NCI-H2029 (cell line): ENCODE measurements around the gene MRTFA.
A peak's percentile ranks its signal among the peaks of the same experiment; 100 is the strongest.
"Not testable (repeated sequence)": the region's sequence is repeated elsewhere in the genome, so short reads cannot be mapped to it uniquely, and the experiment has no call there.

Experiments used
- DNase-seq: peaks from one replicate; lab custom pipeline; 2025; lab: John Stamatoyannopoulos, UW

Gene MRTFA

DNA sequence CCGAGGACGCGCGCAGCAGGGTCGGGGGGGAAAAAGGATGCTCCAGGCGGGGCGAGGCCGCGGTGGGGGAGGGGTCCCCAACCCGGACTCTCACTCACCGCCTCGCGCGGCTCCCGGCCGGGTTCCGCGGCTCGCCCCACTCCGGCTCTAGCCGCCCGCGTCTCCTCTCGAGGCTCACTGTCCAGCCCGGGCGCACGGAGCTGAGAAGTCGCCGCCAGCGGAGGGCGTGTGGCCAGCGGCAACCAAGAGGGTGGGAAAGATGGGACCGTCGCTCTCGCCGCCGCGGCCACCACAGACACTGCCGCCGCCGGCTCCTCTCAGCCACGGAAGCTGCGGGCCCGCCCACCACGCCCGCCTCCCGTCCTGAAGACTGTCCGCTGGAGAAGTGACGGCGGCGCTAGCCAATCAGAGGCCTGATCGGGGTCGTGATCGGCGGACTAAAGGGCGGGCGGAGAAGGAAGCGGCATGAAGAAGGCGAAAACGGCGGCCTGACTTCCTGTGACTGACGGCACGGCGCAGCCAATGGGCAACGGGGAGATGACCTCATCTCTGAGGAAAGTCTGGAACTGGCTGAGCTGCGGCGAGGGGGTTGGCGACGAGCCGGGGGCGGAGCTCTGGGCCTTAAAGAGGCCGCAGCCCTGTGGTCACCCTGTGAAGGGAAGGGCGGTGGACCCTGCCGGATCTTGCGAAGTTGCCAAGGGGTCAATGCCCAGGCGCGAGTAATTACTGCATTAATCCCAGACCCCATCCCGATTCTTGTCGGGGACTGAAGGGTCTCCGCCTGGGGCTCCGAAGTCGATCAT, at the start of gene MRTFA:
Gene MRTFA, minus strand, starts transcription at position 340 of the 803 bp plus-strand sequence.
- DNase-seq = peak; percentile 97

DNA sequence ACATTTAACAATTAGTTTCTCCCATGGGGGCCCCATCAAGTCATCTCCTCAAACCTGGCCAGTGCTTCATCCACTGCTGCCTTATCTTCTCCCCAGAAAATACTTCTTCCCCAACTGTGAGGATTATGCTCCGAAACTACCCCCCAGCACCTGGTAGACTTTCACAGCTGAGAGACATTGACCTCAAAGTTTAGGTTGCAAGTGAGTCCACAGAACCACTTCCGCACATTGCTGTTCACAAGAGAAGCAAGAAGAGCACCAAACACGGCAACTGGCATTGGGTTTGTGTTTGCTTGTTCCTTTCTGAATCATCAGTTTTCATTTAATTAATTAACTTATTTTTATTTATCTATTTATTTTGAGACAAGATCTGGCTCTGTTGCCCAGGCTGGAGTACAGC, 48.9 kb upstream of the MRTFA start:
- no peak for DNase-seq

DNA sequence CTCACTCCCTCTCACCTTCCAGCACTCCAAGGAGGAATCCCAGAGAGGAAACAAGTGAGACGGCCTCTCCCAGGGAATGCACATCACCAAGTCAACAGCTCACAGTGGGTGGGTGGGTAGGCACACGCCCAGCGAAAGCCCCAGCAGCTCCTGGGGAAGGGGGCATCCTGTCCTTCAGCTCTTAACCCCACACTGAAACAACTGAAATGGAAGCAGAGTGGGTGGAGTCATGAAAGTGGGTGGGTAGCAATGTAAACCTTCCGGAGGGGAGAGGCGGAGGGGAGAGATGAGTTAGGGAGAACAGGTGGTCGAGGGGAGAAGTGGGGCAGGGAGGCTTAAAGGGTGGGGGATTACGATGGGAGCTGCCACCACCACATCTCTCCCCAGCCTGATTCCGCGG, 48.2 kb upstream of the MRTFA start:
- DNase-seq = no peak

DNA sequence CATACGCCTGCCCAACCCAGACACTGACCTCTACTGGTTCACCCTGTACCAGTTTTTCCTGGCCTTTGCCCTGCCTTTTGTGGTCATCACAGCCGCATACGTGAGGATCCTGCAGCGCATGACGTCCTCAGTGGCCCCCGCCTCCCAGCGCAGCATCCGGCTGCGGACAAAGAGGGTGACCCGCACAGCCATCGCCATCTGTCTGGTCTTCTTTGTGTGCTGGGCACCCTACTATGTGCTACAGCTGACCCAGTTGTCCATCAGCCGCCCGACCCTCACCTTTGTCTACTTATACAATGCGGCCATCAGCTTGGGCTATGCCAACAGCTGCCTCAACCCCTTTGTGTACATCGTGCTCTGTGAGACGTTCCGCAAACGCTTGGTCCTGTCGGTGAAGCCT, 44.9 kb upstream of the MRTFA start:
- DNase-seq = no peak

DNA sequence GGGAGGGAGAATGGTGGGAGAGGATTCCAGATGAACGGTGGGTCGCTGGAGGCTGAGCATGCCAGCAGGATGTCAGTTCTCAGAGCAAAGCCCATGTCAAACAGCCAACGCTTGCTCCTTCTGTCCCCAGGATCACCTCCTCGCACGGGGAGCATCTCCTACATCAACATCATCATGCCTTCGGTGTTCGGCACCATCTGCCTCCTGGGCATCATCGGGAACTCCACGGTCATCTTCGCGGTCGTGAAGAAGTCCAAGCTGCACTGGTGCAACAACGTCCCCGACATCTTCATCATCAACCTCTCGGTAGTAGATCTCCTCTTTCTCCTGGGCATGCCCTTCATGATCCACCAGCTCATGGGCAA, 44.3 kb upstream of the MRTFA start:
- no peak for DNase-seq

DNA sequence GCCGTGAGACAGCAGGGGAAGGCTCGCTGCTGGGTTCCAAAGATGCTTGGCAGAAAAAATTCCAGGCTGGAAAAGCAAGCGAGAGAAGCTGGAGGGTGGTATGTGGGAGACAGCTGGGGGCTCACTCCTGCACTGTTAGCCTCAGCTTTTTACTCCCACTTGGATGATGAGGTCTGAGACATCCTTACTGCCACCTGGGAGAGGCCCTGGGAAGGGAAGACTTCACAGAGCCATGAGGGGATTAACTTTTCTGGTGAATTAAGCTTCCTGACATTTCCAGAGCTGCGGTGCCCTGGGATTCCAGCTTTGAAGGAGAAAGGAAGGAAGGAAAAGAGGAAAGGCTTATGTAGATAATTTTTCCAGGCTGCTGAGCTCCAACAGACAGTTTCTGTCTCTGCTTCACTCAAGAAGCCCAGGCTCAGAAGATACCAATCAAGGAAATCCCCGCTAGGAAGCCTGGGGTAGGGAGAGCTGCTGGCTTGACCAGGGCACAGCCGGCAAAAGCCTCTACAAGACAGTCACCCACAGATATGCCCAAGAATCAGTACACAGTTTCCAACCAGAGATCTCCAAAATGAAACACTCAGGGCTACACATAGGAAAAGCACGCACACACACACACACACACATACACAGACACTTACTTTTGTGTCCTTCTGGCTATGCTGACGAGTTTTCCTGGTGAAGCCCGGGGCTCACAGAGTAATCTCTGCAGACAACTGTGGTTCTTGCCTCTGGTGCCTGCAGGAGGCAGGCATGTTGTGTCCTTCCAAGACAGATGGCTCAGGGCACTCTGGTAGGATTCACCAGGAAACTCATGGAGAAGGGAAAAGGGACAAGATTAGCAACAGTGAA, 43.7 kb upstream of the MRTFA start:
- no peak for DNase-seq

DNA sequence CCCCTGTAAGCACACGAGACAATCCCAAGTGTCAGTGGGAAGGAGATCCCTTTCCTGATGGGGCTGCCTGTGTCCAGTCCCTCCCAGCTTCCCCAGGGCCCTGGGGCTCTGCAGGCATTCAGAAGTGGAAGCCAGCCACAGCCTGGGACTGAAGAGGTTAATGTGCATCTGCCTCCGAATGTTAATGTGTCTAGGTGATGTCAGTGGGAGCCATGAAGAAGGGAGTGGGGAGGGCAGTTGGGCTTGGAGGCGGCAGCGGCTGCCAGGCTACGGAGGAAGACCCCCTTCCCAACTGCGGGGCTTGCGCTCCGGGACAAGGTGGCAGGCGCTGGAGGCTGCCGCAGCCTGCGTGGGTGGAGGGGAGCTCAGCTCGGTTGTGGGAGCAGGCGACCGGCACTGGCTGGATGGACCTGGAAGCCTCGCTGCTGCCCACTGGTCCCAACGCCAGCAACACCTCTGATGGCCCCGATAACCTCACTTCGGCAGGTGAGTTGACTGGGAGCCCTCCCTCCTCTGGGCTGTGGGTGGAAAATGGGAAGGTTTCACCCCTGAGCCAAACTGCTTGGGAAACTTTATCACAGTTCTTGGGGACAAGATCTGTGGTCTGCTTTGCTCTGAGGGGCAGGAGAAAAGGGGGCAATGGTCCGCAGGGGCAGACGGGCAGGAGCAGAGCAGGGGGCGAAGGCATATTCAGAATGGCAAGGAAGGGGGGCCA, 42.9 kb upstream of the MRTFA start, which contains the start of gene MCHR1:
Gene MCHR1, plus strand, starts transcription at position 236 of the 715 bp plus-strand sequence. Its CDS starts 169 bp downstream, at position 405.
- no peak for DNase-seq

DNA sequence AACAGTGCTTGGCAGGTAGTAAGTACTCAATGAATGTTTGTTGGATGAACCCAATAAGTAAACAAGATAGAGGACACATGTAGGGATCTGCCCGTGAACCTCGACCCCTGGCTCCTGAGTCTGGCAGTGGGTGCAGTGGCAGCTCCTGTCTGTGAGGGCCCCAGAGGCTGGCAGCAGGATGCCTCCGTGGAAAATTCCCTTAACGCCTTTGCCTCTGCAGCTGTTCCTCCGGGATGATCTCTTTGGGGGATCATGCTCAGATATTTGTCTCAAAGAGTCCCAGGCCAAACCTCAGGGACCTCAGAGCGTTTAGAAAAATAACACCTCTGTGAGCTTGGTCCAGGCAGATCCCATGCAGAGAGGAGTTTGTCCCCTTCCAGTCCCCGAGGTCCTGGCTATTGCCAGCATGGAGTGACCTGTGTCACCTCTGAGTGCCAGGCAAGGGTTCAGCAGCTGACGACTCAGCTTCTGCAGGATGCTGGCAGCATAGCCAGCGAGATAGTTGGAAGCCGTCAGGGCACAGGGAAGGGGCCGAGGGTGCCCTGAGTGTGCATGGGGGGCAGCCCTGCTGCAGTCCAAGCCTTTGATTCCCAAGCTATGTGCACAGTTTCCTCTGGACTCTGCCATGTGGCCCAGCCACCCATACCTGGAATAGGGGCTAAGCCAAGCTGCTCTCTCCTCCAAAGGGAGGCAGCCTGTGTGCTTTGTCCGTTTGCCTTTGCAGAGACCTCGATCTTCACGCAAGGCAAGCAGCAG, 42.2 kb upstream of the MRTFA start:
- DNase-seq = no peak

DNA sequence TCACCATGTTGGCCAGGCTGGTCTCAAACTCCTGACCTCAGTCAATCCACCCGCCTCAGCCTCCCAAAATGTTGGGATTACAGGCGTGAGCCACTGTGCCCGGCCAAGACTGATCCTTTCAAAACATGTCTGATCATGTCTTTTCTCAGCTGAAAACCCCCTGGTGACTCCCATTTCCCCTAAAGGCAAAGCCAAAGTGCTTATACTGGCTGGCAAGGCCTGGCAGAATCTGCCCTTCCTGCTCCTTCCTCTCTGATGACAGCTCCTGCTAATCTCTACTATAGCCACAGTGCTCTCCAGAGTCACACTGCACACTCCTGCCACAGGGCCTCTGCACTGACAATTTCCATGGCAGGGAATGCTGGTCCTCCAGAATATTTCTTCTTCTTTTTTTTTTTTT, 40.1 kb upstream of the MRTFA start:
- no peak for DNase-seq

DNA sequence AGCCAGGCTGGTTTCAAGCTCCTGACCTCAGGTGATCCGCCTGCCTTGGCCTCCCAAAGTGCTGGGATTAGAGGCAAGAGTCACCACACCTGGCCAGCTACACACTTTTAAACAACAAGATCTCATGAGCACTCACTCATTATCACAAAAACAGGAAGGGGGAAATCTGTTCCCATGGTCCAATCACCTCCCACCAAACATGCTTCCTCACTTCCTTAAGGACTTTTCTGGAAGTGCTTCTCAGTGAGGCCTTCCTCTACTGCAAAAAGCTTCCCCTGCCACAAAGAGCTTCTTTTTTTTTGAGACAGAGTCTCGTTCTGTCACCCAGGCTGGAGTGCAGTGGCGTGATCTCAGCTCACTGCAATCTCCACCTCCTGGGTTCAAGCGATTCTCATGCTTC, 39.6 kb upstream of the MRTFA start:
- DNase-seq = not testable (repeated sequence)

DNA sequence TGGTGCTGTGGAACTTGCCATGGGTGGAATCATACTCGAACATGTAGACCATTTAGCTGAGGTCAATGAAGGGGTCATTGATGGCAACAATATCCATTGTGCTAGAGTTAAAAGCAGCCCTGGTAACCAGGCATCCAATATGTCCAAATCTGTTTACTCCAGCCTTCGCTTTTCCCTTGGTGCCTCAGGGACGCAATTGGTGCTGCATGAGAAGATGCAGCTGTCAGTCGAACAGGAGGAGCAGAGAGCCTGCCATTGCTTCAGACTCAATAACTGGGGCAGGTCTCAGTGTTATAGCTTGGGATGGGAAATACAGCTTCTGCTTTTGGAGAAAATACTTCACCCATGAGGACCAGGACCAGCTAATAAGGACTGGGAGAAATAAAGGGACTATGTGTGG, 37.8 kb upstream of the MRTFA start:
- no peak for DNase-seq

DNA sequence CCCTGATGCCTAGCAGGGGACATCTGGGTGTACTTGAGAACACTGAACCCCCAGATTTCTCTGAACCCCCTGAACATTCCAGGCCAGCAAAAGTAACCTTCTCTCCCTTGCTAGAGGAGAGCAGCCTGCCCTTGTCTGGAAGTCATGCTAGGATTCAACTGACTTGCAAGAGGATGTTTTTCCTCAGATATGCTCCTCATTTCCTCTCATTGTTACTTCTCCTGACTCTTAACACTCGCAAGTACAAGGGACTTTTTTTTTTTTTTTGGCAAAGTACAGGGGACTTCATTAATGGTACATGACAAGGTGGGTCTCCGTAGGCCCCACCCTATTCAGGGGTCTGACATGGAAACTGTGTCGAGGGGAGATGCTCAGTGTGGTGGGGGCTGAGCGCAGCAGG, 36.5 kb upstream of the MRTFA start:
- DNase-seq = no peak

DNA sequence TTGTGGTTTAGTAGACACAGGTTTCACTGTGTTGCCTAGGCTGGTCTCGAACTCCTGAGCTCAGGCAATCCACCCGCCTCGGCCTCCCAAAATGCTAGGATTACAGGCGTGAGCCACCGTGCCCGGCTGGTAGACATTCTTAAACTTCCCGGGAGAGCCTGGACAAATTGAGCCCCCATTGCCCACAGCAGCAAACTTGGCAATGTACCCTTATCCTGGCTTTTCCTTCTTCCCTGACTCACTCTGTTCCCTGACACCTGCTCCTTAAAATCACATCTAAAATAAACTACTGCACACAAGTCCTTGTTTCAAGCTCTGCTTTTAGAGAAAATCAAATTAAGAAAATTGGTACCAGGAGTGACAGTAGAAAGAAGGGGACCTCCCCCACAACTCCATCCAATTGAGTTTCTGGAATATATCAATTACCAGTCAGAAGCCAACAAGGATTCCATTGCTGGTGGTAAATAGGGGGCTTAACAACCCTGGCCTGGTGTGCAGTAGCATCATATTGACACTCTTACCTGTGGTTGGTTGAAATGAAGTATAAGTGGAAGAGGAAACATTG, 35.4 kb upstream of the MRTFA start:
- no peak for DNase-seq

DNA sequence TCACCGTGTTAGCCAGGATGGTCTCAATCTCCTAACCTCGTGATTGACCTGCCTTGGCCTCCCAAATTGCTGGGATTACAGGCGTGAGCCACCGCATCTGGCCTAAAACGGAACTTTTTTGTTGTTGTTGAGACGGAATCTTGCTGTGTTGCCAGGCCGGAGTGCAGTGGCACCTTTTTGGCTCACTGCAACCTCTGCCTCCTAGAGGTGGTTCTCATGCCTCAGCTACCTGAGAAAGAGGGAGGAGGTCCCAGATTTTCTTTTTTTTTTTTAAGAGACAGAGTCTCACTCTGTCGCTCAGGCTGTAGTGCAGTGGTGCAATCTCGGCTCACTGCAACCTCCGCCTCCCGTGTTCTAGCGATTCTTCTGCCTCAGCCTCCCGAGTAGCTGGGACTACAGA, 34.9 kb upstream of the MRTFA start:
- no peak for DNase-seq

DNA sequence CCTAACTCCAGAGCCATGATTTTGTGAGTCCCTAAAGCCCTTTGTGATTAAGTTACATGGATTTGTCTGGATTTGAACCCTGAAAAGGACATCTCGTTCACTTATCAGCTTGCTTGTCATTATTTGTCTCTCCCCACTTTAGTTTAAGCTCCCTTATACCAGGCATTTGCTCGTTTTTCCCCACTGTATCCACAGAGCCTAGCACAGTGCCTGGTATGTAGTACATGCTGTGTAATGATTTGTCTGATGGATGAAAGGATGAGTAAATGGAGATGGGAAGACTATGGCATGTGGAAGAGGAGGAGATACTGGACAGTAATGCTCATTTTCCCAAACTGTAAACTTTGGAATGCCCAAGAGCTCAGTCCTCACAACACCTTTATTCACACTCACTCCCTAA, 33.5 kb upstream of the MRTFA start:
- no peak for DNase-seq

DNA sequence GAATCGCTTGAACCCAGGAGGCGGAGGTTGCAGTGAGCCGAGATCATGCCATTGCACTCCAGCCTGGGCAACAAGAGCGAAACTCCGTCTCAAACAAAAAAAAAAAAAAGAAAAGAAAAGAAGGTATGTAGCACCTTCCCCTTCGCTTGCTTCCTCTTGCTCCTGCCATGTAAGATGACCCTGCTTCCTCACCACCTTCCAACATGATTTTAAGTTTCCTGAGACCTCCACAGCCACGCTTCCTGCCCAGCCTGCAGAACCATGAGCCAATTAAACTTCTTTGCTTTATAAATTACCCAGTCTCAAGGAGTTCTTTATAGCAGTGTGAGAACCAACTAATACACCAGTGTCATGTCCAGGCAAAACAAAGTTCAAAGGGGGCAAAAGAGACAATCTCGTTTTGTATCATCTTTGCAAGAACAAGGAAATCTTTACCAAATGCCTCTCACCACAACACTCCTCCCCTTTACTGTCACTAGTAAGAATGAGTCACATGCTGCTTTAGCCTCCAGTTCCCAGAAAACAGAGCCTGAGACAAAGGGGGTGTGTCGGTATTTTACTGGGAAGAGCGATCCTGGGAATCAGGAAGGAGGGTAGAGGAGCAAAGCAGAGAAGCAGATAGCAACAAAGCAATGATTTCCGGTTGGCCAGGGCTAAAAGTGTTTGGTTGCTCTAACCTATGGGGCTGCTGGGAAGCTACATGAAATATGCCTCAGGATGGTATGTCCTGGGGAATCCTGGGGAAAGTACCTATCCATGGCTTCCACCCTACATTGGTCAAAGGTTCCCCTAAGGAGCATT, 32.3 kb upstream of the MRTFA start:
- DNase-seq = no peak

DNA sequence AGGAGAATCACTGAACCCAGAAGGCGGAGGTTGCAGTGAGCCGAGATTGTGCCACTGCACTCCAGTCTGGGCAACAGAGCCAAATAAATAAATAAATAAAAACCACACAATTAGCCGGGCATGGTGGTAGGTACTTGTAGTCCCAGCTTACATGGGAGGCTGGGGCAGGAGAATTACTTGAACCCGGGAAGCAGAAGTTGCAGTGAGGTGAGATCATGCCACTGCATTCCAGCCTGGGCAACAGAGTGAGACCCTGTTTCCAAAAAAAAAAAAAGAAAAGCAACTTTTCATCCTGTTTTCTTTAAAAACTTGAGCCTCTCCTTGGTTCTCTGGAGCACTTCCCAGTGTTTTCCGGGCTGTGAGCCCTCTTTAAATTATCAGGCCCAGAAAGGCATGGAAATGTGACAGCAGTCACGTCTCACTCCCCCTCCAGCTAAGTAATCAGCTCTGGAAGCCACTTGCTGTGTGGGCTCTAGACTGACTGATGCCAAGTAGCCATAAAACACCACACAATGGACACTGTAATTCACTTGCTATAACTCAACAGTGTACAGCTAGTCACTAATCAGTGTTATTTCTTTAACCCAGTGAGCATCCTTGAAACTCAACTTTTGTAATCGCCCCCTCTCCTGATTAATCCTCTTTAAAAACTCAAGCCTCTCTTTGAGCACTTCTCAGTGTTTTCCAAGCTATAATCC, 29.8 kb upstream of the MRTFA start:
- no peak for DNase-seq

DNA sequence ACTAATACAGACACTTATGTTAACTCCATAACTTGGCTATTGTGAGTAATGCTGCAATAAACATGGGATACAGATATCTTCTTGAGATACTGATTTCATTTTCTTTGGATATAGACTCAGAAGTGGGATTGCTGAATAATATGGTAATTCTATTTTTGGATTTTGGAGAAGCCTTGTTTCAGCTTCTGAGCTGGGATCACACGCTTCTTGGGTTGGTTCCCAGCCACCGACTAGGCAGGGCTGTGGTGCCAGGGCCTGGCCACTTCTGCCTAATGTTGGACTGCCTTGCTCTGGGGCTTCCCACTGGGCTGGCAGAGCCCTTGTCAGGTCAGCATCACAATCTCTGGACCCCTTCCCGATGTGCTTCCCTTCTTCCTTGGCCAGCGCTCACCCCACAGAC, 28.8 kb upstream of the MRTFA start:
- no peak for DNase-seq

DNA sequence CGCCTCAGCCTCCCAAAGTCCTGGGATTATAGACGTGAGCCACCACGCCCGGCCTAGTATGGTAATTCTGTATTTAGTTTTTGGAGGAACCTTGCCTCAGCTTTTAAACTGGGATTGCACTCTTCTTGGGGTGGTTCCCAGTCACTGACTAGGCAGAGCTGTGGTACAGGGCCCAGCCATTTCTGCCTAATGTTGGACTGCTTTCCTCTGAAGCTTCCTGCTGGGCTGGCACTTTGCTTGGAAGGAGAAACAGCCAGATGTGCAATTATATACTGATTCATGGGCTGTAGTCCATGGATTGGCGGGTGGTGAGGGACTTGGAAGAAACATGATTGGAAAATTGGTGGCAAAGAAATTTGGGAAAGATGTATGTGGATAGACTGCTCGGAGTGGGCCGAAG, 25.2 kb upstream of the MRTFA start:
- DNase-seq = no peak

DNA sequence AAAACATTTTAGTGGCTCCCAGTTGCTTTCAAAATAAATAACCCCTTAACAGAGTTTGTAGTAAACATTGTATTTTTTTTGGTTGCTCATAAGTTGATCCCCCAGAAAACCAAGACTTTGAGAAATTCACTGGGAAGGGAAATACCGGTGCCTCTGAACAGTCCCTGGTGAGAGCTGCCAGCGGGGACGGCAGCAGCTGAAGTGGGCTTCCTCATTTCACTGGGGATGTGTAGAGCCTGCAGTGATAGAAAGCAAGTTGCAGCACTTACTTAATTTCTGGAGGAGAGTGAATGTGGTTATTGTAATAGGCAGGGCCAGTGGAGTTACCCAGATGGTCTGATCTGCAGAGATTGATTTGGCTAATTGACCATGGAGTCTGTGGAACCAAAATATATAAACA, 24.2 kb upstream of the MRTFA start:
- DNase-seq = no peak
